ENCODE measurements around the gene PRKG1. TPM values are rescaled to one million over a fixed set of nuclear protein-coding genes. Genes with fewer than 3 reads are reported as not detected.
"Not testable (repeated sequence)": the region's sequence is repeated elsewhere in the genome, so short reads cannot be mapped to it uniquely, and the experiment has no call there.

PRKG1 gene
- total RNA-seq, 1 experiment from 2014 or later, result not detected

DNA sequence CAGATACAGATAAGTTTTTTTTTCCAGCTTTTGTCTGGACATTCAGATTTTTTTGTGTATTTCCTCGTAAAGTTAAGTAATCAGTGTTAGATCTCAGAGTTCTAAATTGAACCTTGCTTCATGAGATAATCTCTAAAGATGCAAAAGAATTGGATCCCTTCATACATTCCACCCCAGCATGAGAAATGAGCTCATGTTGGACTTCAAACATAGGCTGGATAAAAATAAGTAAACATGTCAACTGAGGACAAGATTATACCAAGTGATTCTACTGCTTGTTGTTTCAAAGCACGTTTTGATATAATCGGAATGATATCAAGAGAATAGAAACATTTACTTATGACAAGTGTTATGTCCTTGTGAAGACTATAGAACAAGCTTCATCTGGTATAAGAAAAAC, 1122.8 kb downstream of the PRKG1 start:
- no peaks in the 10 kb centered on the region for H3K9me3 ChIP-seq (replicated peaks)
- no peak overlapping the region for H3K4me3 ChIP-seq
- H3K27ac ChIP-seq, result no peak overlapping the region
- H3K36me3 ChIP-seq, result no peaks in the 10 kb centered on the region
- no peaks in the 10 kb centered on the region for H3K27me3 ChIP-seq (replicated peaks)
- no peak for DNase-seq (ENCODE audit: low read depth in 1 of 2, low spot score in 2 of 2)
- H3K4me1 ChIP-seq (replicated peaks), result no peaks in the 10 kb centered on the region

DNA sequence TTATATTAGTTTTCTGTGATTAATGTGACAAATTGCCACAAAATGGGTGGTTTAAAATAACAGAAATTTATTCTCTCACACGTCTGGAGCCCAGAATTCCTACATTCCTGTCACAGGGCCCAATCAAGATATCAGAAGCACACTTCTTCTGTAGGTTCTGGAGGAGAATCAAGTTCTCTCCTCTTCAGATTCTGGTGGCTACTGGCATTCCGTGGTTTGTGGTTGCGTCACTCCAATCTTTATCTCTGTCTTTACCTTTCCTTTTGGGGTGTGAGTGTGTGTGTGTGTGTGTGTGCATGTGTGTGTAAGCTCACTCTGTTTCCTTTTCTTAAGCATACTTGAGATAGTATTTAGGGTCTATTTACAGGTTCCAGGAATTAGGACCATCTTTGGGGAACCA, 1124.3 kb downstream of the PRKG1 start:
- H3K4me1 ChIP-seq (replicated peaks), result no peaks in the 10 kb centered on the region
- no peak for DNase-seq (ENCODE audit: low read depth in 1 of 2, low spot score in 2 of 2)
- H3K27ac ChIP-seq, result no peak overlapping the region
- H3K4me3 ChIP-seq, result no peak overlapping the region
- no peaks in the 10 kb centered on the region for H3K36me3 ChIP-seq
- no peaks in the 10 kb centered on the region for H3K9me3 ChIP-seq (replicated peaks)
- no peaks in the 10 kb centered on the region for H3K27me3 ChIP-seq (replicated peaks)

GRCh38 chr10:52204906-52205305, 1130.6 kb downstream of the PRKG1 start:
- H3K9me3 ChIP-seq (replicated peaks); H3K27ac ChIP-seq; H3K4me1 ChIP-seq (replicated peaks); H3K36me3 ChIP-seq; H3K4me3 ChIP-seq; DNase-seq (ENCODE audit: low read depth in 1 of 2, low spot score in 2 of 2); H3K27me3 ChIP-seq (replicated peaks): not testable (repeated sequence)

DNA sequence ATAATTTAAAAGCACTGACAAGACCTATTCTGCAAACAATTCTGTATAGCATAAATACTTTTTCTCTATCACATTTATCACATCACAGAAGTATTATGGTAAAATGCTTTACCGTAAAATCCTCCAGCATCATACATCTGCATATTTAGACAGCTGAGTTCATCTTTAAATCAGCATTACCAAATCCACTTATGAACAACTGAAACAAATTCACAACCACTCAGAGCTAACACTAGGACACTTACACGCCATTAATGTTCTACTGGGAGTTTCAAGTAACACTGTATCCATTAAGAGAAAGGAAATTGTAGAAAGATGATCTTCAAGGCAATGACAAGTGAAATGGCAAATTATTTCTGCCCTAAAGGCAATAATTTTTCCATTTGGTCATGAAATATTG, 1134.1 kb downstream of the PRKG1 start:
- Histone ChIP-seq H3K27me3 (replicated peaks) (no peaks in the 10 kb centered on the region; the same call in 1 of the 2 replicates), H3K27ac (no peak overlapping the region), H3K9me3 (replicated peaks) (no peaks in the 10 kb centered on the region), H3K4me1 (replicated peaks) (no peaks in the 10 kb centered on the region), H3K36me3 (no peaks in the 10 kb centered on the region), H3K4me3 (no peak overlapping the region)
- no peak for DNase-seq (ENCODE audit: low read depth in 1 of 2, low spot score in 2 of 2)

DNA sequence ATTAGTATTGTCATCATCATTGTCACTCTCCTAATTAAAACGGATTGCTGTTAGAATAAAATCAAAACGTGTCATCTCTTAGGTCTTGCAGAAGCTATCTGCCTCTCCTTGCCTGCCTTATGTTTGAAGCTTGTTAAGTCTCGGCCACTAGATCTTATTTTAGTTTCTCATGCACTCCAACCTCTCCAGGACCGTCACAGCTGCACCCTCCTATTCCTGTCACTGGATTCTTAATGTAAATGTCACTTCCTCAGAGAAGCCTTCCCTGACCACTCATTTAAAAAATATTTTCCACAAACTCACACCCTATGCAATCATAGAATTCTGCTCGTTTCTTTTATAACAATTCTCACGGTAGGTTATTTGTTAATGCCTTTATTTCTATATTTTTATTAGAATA, 1135.9 kb downstream of the PRKG1 start:
- Histone ChIP-seq H3K4me1 (replicated peaks) (no peaks in the 10 kb centered on the region), H3K36me3 (no peaks in the 10 kb centered on the region), H3K4me3 (no peak overlapping the region), H3K27me3 (replicated peaks) (no peaks in the 10 kb centered on the region; the same call in 1 of the 2 replicates), H3K9me3 (replicated peaks) (no peaks in the 10 kb centered on the region), H3K27ac (no peak overlapping the region)
- no peak for DNase-seq (ENCODE audit: low read depth in 1 of 2, low spot score in 2 of 2)

GRCh38 chr10:52212062-52212461, 1137.8 kb downstream of the PRKG1 start:
- H3K36me3 ChIP-seq, result no peaks in the 10 kb centered on the region
- H3K27ac ChIP-seq, result no peak overlapping the region
- no peak for DNase-seq (ENCODE audit: low read depth in 1 of 2, low spot score in 2 of 2)

GRCh38 chr10:52212802-52213201, 1138.5 kb downstream of the PRKG1 start:
- no peak for DNase-seq (ENCODE audit: low read depth in 1 of 2, low spot score in 2 of 2)
- H3K4me1 ChIP-seq (replicated peaks), result no peaks in the 10 kb centered on the region
- no peak overlapping the region for H3K4me3 ChIP-seq
- H3K9me3 ChIP-seq (replicated peaks), result no peaks in the 10 kb centered on the region
- no peaks in the 10 kb centered on the region; the same call in 1 of the 2 replicates for H3K27me3 ChIP-seq (replicated peaks)
- H3K36me3 ChIP-seq, result no peaks in the 10 kb centered on the region
- no peak overlapping the region for H3K27ac ChIP-seq

More at GRCh38 chr10:52212062-52212461, 1137.8 kb downstream of the PRKG1 start:
- Histone ChIP-seq H3K9me3 (replicated peaks) (no peaks in the 10 kb centered on the region), H3K4me3 (no peak overlapping the region), H3K4me1 (replicated peaks) (no peaks in the 10 kb centered on the region), H3K27me3 (replicated peaks) (no peaks in the 10 kb centered on the region; the same call in 1 of the 2 replicates)

DNA sequence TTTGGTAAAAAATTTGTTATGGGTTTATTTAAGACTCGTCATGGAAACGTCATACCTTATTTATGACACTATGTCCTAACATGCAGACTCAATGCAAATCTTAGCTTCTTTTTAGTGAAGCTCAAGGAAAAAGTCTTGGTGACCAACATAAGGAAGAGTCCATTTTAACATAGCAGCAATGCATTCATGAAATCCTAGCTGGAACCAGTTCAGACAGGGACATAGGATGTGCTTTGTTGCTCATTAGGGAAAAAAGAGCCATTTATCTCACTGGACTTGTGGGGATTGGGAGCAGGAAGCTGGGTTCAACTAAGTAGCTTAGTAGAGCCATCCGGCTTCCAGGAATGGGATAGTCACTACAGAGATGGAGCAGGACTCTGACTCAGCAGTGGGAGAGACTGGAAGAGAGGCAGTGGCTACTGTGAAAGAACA, 1139.0 kb downstream of the PRKG1 start:
- Histone ChIP-seq H3K27me3 (replicated peaks) (no peaks in the 10 kb centered on the region; the same call in 1 of the 2 replicates), H3K4me1 (replicated peaks) (no peaks in the 10 kb centered on the region), H3K9me3 (replicated peaks) (no peaks in the 10 kb centered on the region), H3K4me3 (no peak overlapping the region), H3K27ac (no peak overlapping the region), H3K36me3 (no peaks in the 10 kb centered on the region)
- no peak for DNase-seq (ENCODE audit: low read depth in 1 of 2, low spot score in 2 of 2)

- H3K4me3 ChIP-seq, result no peak overlapping the region
- no peak overlapping the region for H3K27ac ChIP-seq
- H3K27me3 ChIP-seq (replicated peaks), result no peaks in the 10 kb centered on the region; the same call in 1 of the 2 replicates
- no peaks in the 10 kb centered on the region for H3K4me1 ChIP-seq (replicated peaks)
- no peaks in the 10 kb centered on the region for H3K36me3 ChIP-seq
- H3K9me3 ChIP-seq (replicated peaks), result no peaks in the 10 kb centered on the region
- DNase-seq (ENCODE audit: low read depth in 1 of 2, low spot score in 2 of 2), result peak in 1 of 2 experiments; percentile 38
These were observed 1141.6 kb downstream of the PRKG1 start for GRCh38 chr10:52215745-52216361.

GRCh38 chr10:52216852-52217251, 1142.6 kb downstream of the PRKG1 start:
- Histone ChIP-seq H3K36me3 (no peaks in the 10 kb centered on the region), H3K27ac (no peak overlapping the region), H3K4me3 (no peak overlapping the region), H3K9me3 (replicated peaks) (no peaks in the 10 kb centered on the region), H3K4me1 (replicated peaks) (no peaks in the 10 kb centered on the region), H3K27me3 (replicated peaks) (no peaks in the 10 kb centered on the region; the same call in 1 of the 2 replicates)
- no peak for DNase-seq (ENCODE audit: low read depth in 1 of 2, low spot score in 2 of 2)

GRCh38 chr10:52217531-52217930, 1143.2 kb downstream of the PRKG1 start:
- H3K4me3 ChIP-seq, result no peak overlapping the region
- DNase-seq (ENCODE audit: low read depth in 1 of 2, low spot score in 2 of 2), result no peak
- H3K27ac ChIP-seq, result no peak overlapping the region
- H3K4me1 ChIP-seq (replicated peaks), result no peaks in the 10 kb centered on the region
- no peaks in the 10 kb centered on the region for H3K27me3 ChIP-seq (replicated peaks)
- H3K9me3 ChIP-seq (replicated peaks), result no peaks in the 10 kb centered on the region
- no peaks in the 10 kb centered on the region for H3K36me3 ChIP-seq

GRCh38 chr10:52220947-52221346, 1146.7 kb downstream of the PRKG1 start:
- H3K4me3 ChIP-seq, result no peak overlapping the region
- DNase-seq (ENCODE audit: low read depth in 1 of 2, low spot score in 2 of 2), result no peak
- H3K9me3 ChIP-seq (replicated peaks), result no peaks in the 10 kb centered on the region
- H3K4me1 ChIP-seq (replicated peaks), result no peaks in the 10 kb centered on the region
- no peak overlapping the region for H3K27ac ChIP-seq
- no peaks in the 10 kb centered on the region for H3K27me3 ChIP-seq (replicated peaks)
- no peaks in the 10 kb centered on the region for H3K36me3 ChIP-seq

DNA sequence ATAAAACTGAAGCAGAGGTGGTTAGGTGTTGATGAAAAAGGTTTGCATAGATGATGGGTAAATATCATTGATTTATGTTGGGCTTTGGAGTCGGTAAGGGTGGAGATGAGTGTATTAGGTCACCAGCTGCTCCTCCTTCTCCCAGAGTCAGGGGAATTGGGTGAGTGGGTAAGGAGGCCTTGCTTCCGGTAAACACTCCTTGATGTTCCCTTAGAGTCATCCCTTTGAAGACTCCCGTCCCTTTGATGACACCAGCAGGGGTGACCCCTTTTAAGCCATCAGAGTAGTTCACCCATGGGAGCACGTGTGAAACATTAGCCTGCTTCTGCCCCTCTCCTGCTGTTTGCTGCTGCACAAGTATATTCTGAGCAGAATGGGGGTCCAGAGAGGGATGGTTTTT, 1147.6 kb downstream of the PRKG1 start:
- H3K4me1 ChIP-seq (replicated peaks), result no peaks in the 10 kb centered on the region
- H3K27me3 ChIP-seq (replicated peaks), result no peaks in the 10 kb centered on the region
- no peak overlapping the region for H3K4me3 ChIP-seq
- no peak overlapping the region for H3K27ac ChIP-seq
- H3K9me3 ChIP-seq (replicated peaks), result no peaks in the 10 kb centered on the region
- no peak for DNase-seq (ENCODE audit: low read depth in 1 of 2, low spot score in 2 of 2)
- H3K36me3 ChIP-seq, result no peaks in the 10 kb centered on the region

- Histone ChIP-seq H3K36me3 (no peaks in the 10 kb centered on the region), H3K27me3 (replicated peaks) (no peaks in the 10 kb centered on the region), H3K4me1 (replicated peaks) (no peaks in the 10 kb centered on the region), H3K9me3 (replicated peaks) (no peaks in the 10 kb centered on the region; the same call in 1 of the 2 replicates), H3K27ac (no peak overlapping the region), H3K4me3 (no peak overlapping the region)
- no peak for DNase-seq (ENCODE audit: low read depth in 1 of 2, low spot score in 2 of 2)
These were observed 1152.0 kb downstream of the PRKG1 start for GRCh38 chr10:52226197-52226847.
